Measurements from ENCODE around the gene JARID2. TPM values are rescaled to one million over a fixed set of nuclear protein-coding genes. Genes with fewer than 3 reads are reported as not detected.

Gene JARID2
- total and polyA plus RNA-seq, 9 of the 15 experiments (the other 6 are each of a cell fraction or from before 2014, with no cell fraction given): 5.0 to 29.0 (median 15.6) TPM

DNA sequence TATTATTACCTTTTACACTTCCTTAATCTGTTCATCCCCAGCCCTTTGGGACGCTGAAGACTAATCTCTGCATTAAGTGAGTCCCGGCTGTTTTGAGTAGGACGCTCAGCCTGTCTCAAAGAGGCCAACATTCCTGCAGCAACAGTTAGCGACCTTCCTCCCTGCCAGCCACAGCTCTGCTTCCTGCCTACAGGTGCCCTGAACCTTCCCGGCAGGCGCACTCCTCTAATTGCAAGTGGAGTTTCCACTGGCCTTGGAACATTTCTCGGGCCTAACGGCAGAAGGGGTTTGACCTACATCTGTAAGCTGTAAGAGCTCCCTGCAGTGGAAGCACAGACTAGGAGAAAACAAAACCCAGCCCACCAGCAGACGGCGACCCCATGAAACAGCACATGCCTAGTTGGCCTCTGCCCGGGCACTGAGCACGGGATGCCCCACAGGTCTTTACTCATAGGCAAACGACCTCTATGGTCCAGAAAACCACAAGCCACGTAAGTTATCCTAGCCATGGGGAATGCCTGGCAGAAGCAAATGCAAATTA is 279.1 kb downstream of the JARID2 start:
- no peaks in the 10 kb centered on the region for H3K4me1 ChIP-seq (replicated peaks in 1 of 2; ENCODE audit: control insufficient read depth in 2 of 2, insufficient read depth in 2 of 2, low read length in 2 of 2)
- no peaks in the 10 kb centered on the region for H3K27me3 ChIP-seq (ENCODE audit: control insufficient read depth in 2 of 2, insufficient read depth in 2 of 2, low read length in 2 of 2)
- 94% methylated on average over 14 of the region's 14 CpGs for WGBS (ENCODE audit: insufficient coverage, low coverage, missing lambda C conversion rate)
- H2AFZ ChIP-seq (ENCODE audit: low read depth, low read length): no peak overlapping the region
- H3K9ac ChIP-seq (ENCODE audit: insufficient read depth in 1 of 2, low read depth in 2 of 2, low read length in 2 of 2): no peak overlapping the region
- no peak overlapping the region for H3K4me2 ChIP-seq (ENCODE audit: insufficient read depth, low read length)
- FAIRE-seq: no peak
- no peak for ATAC-seq
- in situ Hi-C loops (cut with MboI): no loop called here
- H3K27ac ChIP-seq (ENCODE audit: extremely low read depth, low read depth, low read length): no peak overlapping the region
- no TSS peak for BruUV-seq (replicated peaks)
- intact Hi-C loops (cut with micrococcal nuclease): no loop called here
- CTCF ChIA-PET (ENCODE audit: low intra/inter-chr PET ratio): no interaction called here
- H3K4me3 ChIP-seq: no peak overlapping the region
- H3K9me1 ChIP-seq (ENCODE audit: control insufficient read depth, insufficient read depth, low read length): no peaks in the 10 kb centered on the region
- TF ChIP-seq ARID3A (IDR thresholded peaks at IDR 0.05; ENCODE audit: borderline replicate concordance, low read depth, low read length) (no peak), THAP12 (CRISPR knock-in tag; IDR thresholded peaks at IDR 0.05) (no peak), SP1 (CRISPR knock-in tag; IDR thresholded peaks at IDR 0.05) (no peak), RFX5 (IDR thresholded peaks at IDR 0.05; ENCODE audit: low read depth, low read length) (no peak), HMG20B (CRISPR knock-in tag; IDR thresholded peaks at IDR 0.05) (no peak), SIN3A (IDR thresholded peaks at IDR 0.05; ENCODE audit: borderline replicate concordance in 2 of 2, control insufficient read depth in 1 of 2, low read depth in 2 of 2, low read length in 2 of 2) (no peak), NBN (IDR thresholded peaks at IDR 0.05; ENCODE audit: low read depth) (no peak), TAF7 (tag; IDR thresholded peaks at IDR 0.05) (no peak), STAT5A (IDR thresholded peaks at IDR 0.05; ENCODE audit: borderline replicate concordance, low read length) (no peak)
- TF ChIP-seq, protein P1, sequence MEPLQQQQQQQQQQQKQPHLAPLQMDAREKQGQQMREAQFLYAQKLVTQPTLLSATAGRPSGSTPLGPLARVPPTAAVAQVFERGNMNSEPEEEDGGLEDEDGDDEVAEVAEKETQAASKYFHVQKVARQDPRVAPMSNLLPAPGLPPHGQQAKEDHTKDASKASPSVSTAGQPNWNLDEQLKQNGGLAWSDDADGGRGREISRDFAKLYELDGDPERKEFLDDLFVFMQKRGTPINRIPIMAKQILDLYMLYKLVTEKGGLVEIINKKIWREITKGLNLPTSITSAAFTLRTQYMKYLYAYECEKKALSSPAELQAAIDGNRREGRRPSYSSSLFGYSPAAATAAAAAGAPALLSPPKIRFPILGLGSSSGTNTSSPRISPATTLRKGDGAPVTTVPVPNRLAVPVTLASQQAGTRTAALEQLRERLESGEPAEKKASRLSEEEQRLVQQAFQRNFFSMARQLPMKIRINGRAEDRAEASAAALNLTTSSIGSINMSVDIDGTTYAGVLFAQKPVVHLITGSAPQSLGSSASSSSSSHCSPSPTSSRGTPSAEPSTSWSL (CRISPR knock-in tag; IDR thresholded peaks at IDR 0.05; ENCODE audit: borderline replicate concordance): no peak
- no peaks in the 10 kb centered on the region for H4K20me1 ChIP-seq (replicated peaks; ENCODE audit: control insufficient read depth, insufficient read depth, low read length)
- POLR2A ChIA-PET: interaction anchor here (1.5 kb wide), 1 partner anchor 27 kb away, joined by 5 read pairs; no protein-coding TSS in a partner anchor
- DNase-seq (ENCODE audit: extremely low read depth in 1 of 4, low spot score in 3 of 4): no peak
- H3K79me2 ChIP-seq (ENCODE audit: control insufficient read depth, insufficient read depth, low read length): no peaks in the 10 kb centered on the region
- H3K36me3 ChIP-seq (ENCODE audit: control insufficient read depth, insufficient read depth, low read length): peaks cover 64% of the 10 kb centered on the region
- H3K9me3 ChIP-seq (replicated peaks; ENCODE audit: control insufficient read depth, insufficient read depth, low read depth, low read length): no peaks in the 10 kb centered on the region

Measured in K562 (cell line).